Heart left ventricle (tissue), 16 donors: ENCODE results near the gene TEP1. TPM values are rescaled to one million over a fixed set of nuclear protein-coding genes. Genes with fewer than 3 reads are reported as not detected.
"Not testable (repeated sequence)": the region's sequence is repeated elsewhere in the genome, so short reads cannot be mapped to it uniquely, and the experiment has no call there.

Experiments
- ATAC-seq, 4 donors: fragments of 200-7000 bp; cut with Tn5 transposase; one replicate each; pipeline ENCODE4 v1.9.1; 2020 to 2022; ENCODE audit warnings: moderate library complexity in 4 of 4, mild to moderate bottlenecking in 3 of 4, moderate number of reproducible peaks in 1 of 4
- DNase-seq, 5 donors: peaks; one replicate each; pipeline ENCODE4 v3.0.0-alpha.2; 2020
- H3K27ac ChIP-seq, 12 donors: fragments of 200-600 bp; sonication (generic) in 4 of 12; one replicate each; pipeline versions ENCODE4 v1.5.0 to v1.8.0; 2016 to 2022; ENCODE audit warnings: mild to moderate bottlenecking in 2 of 12
- H3K27me3 ChIP-seq, 9 donors: fragments of 200-600 bp; sonication (generic) in 2 of 9; one replicate each; pipeline versions ENCODE4 v1.5.1 to v1.8.0; 2016 to 2022; ENCODE audit warnings: mild to moderate bottlenecking in 3 of 9
- H3K36me3 ChIP-seq, 9 donors: fragments of 200-600 bp; sonication (generic) in 2 of 9; one replicate each; pipeline versions ENCODE4 v1.5.0 to v1.8.0; 2018 to 2022; ENCODE audit warnings: mild to moderate bottlenecking in 2 of 9
- H3K4me1 ChIP-seq, 12 donors: fragments of 200-600 bp; sonication (generic) in 4 of 12; one replicate each; pipeline versions ENCODE4 v1.5.0 to v1.8.0; 2016 to 2022; ENCODE audit warnings: mild to moderate bottlenecking in 3 of 12
- H3K4me3 ChIP-seq, 12 donors: fragments of 200-600 bp; sonication (generic) in 4 of 12; one replicate each; pipeline versions ENCODE4 v1.5.0 to v1.8.0; 2017 to 2022; ENCODE audit warnings: mild to moderate bottlenecking in 9 of 12, moderate library complexity in 4 of 12
- H3K9me3 ChIP-seq, 12 donors: fragments of 200-600 bp; sonication (generic) in 4 of 12; one replicate each; pipeline versions ENCODE4 v1.5.0 to v1.8.0; 2016 to 2022; ENCODE audit warnings: mild to moderate bottlenecking in 1 of 12
- POLR2A ChIP-seq, 2 donors: fragments of 450-650 bp; IDR thresholded peaks; one replicate each; pipeline ENCODE4 v1.6.1; 2017; ENCODE audit warnings: antibody characterized with exemption in 2 of 2, mild to moderate bottlenecking in 2 of 2, moderate library complexity in 2 of 2
- WGBS, 4 donors: extraction: QIAGEN DNeasy Blood & Tissue Kit in 2 of 4; methylation state at CpG; one replicate each; pipeline versions ENCODE4 v1.1.5 to v1.1.7; 2013 to 2018; 5-methylcytosine and 5-hydroxymethylcytosine counted together
- intact Hi-C, 10 donors: fragments of 100-400 bp; cut with DNase I; formaldehyde crosslinking; loops; one replicate each; pipeline versions ENCODE4 v1.11.1 to v1.14.2; 2022
- polyA plus RNA-seq, 2 donors: library from polyadenylated mRNA; stranded (reverse); fragments of 200-250 nt; gene quantifications; one replicate each; pipeline ENCODE4 v1.2.3, GENCODE V29; 2013
- total RNA-seq, 9 donors: library from RNA; depleted of rRNA in 2 of 9; stranded (reverse); fragments of >200 nt in 2 of 9; fragmentation: NEBNext Ultra II Directional in 3 of 9; extraction: Animal tissue kit (Norgen Biotek cat#: 25700) in 3 of 9; gene quantifications; one replicate each; pipeline versions ENCODE4 v1.1.0 to v1.2.4, GENCODE V29; 2016 to 2023
- TF ChIP-seq, protein P1 (sequence below), 12 donors: fragments of 200-600 bp; sonication (generic) in 4 of 12; IDR thresholded peaks; one replicate each; pipeline versions ENCODE4 v1.5.0 to v1.8.0; 2018 to 2022; ENCODE audit warnings: antibody characterized with exemption in 12 of 12, mild to moderate bottlenecking in 5 of 12
- donor health status: ischemic (EF 13 %, LVEDD 7.1; RV severe dilation, severe dysfunction).
- donor health status: healthy with polysubstance abuse.
- donor health status: DM: no; HTN: yes; CAD: no.
- donor health status: DM: no; HTN: no; CAD: no.
- donor health status: ischemic (EF 25% LVEDD 6.9; RV normal size, moderate dysfunction).
- donor health status: ischemic (EF 25% LVEDD 5.7; RV mildly dilated, moderate dysfunction).
- donor health status: healthy.
- donor health status: DM: yes; HTN: yes; CAD: no.
- donor health status: ischemic (EF 35%, LVEDD 5.7; RV mildly dilated, moderate dysfunction).
- donor health status: nonischemic (EF 11% LVEDD 7.7; RV severe dilation, severe dysfunction).
- donor health status: DM: yes; HTN: yes; CAD: no.
- donor health status: PGD.
- donor health status: ischemic (EF 29% LVEDD 5.4; RV normal size, mild dysfunction).
- donor health status: nonischemic (EF 23%, LVEDD 6.1; RV moderate dilation, normal function).

Gene TEP1
- total and polyA plus RNA-seq, 11 donors: 4.1 to 31.3 (median 9.7) TPM

DNA sequence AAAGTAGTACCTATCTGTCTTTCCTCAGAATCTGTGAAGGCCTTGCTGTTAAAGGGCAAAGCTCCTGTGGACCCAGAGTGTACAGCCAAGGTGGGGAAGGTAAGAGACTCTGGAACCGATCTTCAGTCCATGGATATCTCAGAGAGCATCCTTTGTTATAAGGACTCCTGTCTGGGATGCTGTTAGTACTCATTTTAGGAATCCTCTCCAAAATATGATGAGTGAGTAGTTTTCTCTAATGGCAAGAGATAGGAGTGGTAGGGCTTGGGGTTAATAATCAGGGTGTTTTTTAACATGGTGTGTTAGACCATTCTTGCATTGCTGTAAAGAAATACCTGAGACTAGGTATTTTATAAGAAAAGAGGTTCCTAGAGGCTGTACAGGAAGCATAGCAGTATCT, 67.9 kb downstream of the TEP1 start:
- DNase-seq: no peak
- Histone ChIP-seq H3K27me3 (no peaks in the 10 kb centered on the region), H3K27ac (no peak overlapping the region), H3K4me1 (peaks cover 0 to 13% (median 6%) of the 10 kb centered on the region in 12 donors), H3K4me3 (no peak overlapping the region), H3K36me3 (peaks cover 0 to 55% (median 48%) of the 10 kb centered on the region in 9 donors), H3K9me3 (no peaks in the 10 kb centered on the region)
- TF ChIP-seq POLR2A (IDR thresholded peaks at IDR 0.05): no peak
- TF ChIP-seq, protein P1, sequence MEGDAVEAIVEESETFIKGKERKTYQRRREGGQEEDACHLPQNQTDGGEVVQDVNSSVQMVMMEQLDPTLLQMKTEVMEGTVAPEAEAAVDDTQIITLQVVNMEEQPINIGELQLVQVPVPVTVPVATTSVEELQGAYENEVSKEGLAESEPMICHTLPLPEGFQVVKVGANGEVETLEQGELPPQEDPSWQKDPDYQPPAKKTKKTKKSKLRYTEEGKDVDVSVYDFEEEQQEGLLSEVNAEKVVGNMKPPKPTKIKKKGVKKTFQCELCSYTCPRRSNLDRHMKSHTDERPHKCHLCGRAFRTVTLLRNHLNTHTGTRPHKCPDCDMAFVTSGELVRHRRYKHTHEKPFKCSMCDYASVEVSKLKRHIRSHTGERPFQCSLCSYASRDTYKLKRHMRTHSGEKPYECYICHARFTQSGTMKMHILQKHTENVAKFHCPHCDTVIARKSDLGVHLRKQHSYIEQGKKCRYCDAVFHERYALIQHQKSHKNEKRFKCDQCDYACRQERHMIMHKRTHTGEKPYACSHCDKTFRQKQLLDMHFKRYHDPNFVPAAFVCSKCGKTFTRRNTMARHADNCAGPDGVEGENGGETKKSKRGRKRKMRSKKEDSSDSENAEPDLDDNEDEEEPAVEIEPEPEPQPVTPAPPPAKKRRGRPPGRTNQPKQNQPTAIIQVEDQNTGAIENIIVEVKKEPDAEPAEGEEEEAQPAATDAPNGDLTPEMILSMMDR (IDR thresholded peaks at IDR 0.05): no peak
- 88 to 100% (median 90%) methylated on average over 1 of the region's 1 CpG for WGBS, 4 donors
- intact Hi-C loops: loop anchor here in 2 of 10 donors (10.0 kb wide), 1 partner anchor 109 kb away; the partner anchor contains the start of genes APEX1 (in 2 of the 2) and OSGEP (in 2 of the 2)
- no peak for ATAC-seq

DNA sequence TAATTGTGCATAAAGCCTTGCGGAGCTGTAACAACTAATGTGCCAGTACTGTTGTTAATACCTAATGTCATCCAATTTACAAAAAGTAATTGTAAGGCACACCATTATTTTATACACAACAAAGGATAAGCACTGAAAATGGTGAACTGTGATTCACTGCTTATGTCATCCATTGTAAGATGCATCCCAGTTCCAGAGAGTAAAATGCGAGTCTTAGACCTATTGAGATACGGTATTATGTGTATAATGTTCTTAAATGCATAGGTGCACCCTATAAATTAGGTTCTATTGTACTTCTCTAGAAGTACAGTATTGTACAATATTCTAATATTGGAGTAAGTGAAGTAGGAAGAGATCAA, 69.5 kb downstream of the TEP1 start:
- Histone ChIP-seq H3K27me3 (no peaks in the 10 kb centered on the region), H3K27ac (peak overlapping the region; percentile 56 to 98 (median 85)), H3K36me3 (peaks cover 0 to 40% (median 33%) of the 10 kb centered on the region in 9 donors), H3K4me1 (peaks cover 0 to 13% (median 6%) of the 10 kb centered on the region in 12 donors), H3K9me3 (no peaks in the 10 kb centered on the region), H3K4me3 (peak overlapping the region; percentile 51 to 88 (median 70))
- no peak for ATAC-seq
- WGBS, 4 donors: 0 to 1% (median 1%) methylated on average over 3 of the region's 3 CpGs
- intact Hi-C loops: loop anchor here in 8 of 10 donors (1.0 to 10.0 kb wide), 14 partner anchors 11 to 339 kb away; partner anchors contain the start of genes APEX1 (in 6 of the 8), OSGEP (in 3 of the 8), CCNB1IP1 (in 2 of the 8) and TEP1 (in 2 of the 8)
- TF ChIP-seq POLR2A (IDR thresholded peaks at IDR 0.05): no peak
- TF ChIP-seq, protein P1 (IDR thresholded peaks at IDR 0.05): no peak
- no peak for DNase-seq

DNA sequence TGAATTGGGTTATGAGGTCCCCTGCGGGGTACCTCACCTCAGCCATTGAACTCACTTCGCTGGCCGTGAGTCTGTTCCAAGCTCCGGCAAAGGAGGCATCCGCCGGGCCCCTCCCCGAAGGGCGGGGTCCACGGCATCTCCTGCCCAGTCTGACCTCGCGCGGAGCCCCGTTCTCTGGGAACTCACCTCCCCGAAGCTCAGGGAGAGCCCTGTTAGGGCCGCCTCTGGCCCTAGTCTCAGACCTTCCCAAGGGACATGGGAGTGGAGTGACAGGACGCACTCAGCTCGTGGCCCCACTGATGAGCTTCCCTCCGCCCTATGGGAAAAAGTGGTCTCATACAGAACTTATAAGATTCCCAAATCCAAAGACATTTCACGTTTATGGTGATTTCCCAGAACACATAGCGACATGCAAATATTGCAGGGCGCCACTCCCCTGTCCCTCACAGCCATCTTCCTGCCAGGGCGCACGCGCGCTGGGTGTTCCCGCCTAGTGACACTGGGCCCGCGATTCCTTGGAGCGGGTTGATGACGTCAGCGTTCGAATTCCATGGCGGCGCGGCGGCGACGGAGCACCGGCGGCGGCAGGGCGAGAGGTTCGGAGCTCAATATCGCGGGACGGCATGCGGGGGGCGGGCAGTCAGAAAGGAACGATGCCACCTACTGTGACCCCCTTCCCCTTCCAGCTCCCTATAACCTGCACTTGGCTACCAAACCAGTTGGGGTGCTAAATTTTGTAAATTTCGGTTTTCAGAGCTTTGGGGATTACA, 70.0 kb downstream of the TEP1 start, which contains the start of gene PARP2:
Gene PARP2, plus strand, starts transcription at position 544 of the 770 bp plus-strand sequence. Its CDS starts 7 bp downstream, at position 551.
- peak in 1 of 2 donors; percentile 85 for TF ChIP-seq POLR2A (IDR thresholded peaks at IDR 0.05)
- TF ChIP-seq, protein P1 (IDR thresholded peaks at IDR 0.05): peak in 1 of 12 donors; percentile 11
- intact Hi-C loops: loop anchor here in 8 of 10 donors (1.0 to 10.0 kb wide), 14 partner anchors 10 to 340 kb away; partner anchors contain the start of genes APEX1 (in 6 of the 8), OSGEP (in 3 of the 8), CCNB1IP1 (in 2 of the 8) and TEP1 (in 2 of the 8)
- DNase-seq: peak; percentile 97 to 99 (median 98)

DNA sequence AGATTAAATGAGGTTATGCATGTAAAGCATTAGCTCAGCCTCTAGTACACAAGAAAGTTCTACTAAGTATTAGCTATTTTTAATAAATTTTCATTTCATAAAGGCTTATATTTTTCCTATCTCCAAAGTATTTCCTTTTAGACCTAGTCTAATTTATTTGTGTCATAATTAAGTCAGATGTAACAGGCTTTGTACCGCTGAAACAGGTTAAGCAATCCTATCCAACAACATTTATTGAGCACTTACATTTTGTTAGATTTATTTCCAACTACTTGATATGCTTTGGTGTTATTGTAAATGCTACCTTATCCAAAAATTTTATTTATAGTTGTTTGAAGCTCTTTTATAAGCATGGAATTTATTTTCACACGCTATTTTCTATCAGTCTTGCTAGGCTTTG, 71.7 kb downstream of the TEP1 start:
- H3K4me1 ChIP-seq: peaks cover 0 to 13% (median 6%) of the 10 kb centered on the region in 12 donors
- ATAC-seq (no peak), DNase-seq (no peak)
- intact Hi-C loops: loop anchor here in 8 of 10 donors (1.0 to 10.0 kb wide), 13 partner anchors 13 to 341 kb away; partner anchors contain the start of genes APEX1 (in 6 of the 8), OSGEP (in 3 of the 8), TEP1 (in 2 of the 8) and PIP4P1 (in 1 of the 8)
- TF ChIP-seq, protein P1 (IDR thresholded peaks at IDR 0.05): no peak
- TF ChIP-seq POLR2A (IDR thresholded peaks at IDR 0.05): no peak
- H3K4me3 ChIP-seq: peak overlapping the region in 10 of 12 donors; percentile 64 to 88 (median 70)
- no peaks in the 10 kb centered on the region for H3K9me3 ChIP-seq
- H3K36me3 ChIP-seq: peaks cover 0 to 18% (median 13%) of the 10 kb centered on the region in 9 donors
- H3K27me3 ChIP-seq: no peaks in the 10 kb centered on the region
- H3K27ac ChIP-seq: peak overlapping the region in 6 of 12 donors; percentile 85 to 98 (median 92)
- 65 to 80% (median 70%) methylated on average over 2 of the region's 2 CpGs for WGBS, 4 donors

More for the DNA sequence above, 70.0 kb downstream of the TEP1 start, which contains the start of gene PARP2:
- no peaks in the 10 kb centered on the region for H3K27me3 ChIP-seq
- peak; percentile 98 to 99 (median 98) for ATAC-seq
- peak within 1 kb of the TSS; percentile 52 to 88 (median 70) for H3K4me3 ChIP-seq
- H3K27ac ChIP-seq: peak within 1 kb of the TSS; percentile 73 to 98 (median 85)
- H3K36me3 ChIP-seq: peaks cover 0 to 34% (median 27%) of the 10 kb centered on the region in 9 donors
- peaks cover 0 to 13% (median 6%) of the 10 kb centered on the region in 12 donors for H3K4me1 ChIP-seq
- no peaks in the 10 kb centered on the region for H3K9me3 ChIP-seq
- WGBS, 4 donors: 0% methylated on average over 44 to 50 of the region's 50 CpGs

DNA sequence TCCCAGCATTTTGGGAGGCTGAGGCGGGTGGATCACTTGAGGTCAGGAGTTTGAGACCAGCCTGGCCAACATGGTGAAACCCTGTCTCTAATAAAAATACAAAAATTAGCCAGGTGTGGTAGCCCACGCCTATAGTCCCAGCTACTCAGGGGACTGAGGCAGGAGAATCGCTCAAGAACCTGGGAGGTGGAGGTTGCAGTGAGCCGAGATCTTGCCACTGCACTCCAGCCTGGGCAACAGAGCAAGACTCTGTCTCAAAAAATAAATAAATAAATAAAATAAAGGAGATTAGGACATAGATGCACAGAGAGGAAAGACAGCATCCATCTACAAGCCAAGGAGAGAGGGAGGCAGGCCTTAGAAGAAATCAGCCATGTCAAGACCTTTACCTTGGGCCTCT, 72.3 kb downstream of the TEP1 start:
- ATAC-seq, H3K27ac ChIP-seq, H3K4me3 ChIP-seq, H3K9me3 ChIP-seq, DNase-seq, H3K27me3 ChIP-seq: not testable (repeated sequence)
- peaks cover 0 to 12% (median 7%) of the 10 kb centered on the region in 9 donors for H3K36me3 ChIP-seq
- peaks cover 0 to 13% (median 6%) of the 10 kb centered on the region in 12 donors for H3K4me1 ChIP-seq
- 94 to 97% (median 96%) methylated on average over 4 of the region's 4 CpGs for WGBS, 4 donors
- intact Hi-C loops: loop anchor here in 7 of 10 donors (5.0 to 10.0 kb wide), 6 partner anchors 71 to 341 kb away; partner anchors contain the start of genes APEX1 (in 5 of the 7), OSGEP (in 2 of the 7), RNASE4 (in 1 of the 7) and TEP1 (in 1 of the 7)
